Bronchial epithelial cell (primary cell): ENCODE measurements around the gene VPREB1. TPM values are rescaled to one million over a fixed set of nuclear protein-coding genes. Genes with fewer than 3 reads are reported as not detected.

Experiments
- DNase-seq: peaks from one replicate; pipeline ENCODE4 v3.0.0-alpha.2; 2010; ENCODE audit warnings: low read depth
- FAIRE-seq: peaks from 2 replicates; lab custom pipeline; 2011; peaks lifted over from hg19 to GRCh38; lab: Jason Lieb, UNC
- H3K27me3 ChIP-seq: 2 replicates; pipeline ENCODE4 v1.5.1; 2011; ENCODE audit warnings: low read length; ENCODE audit not compliant: control insufficient read depth, insufficient read depth
- H3K36me3 ChIP-seq: 2 replicates; pipeline ENCODE4 v1.5.1; 2011; ENCODE audit warnings: low read length; ENCODE audit not compliant: control insufficient read depth, insufficient read depth
- H3K4me3 ChIP-seq: 2 replicates; pipeline ENCODE4 v1.5.1; 2011; ENCODE audit warnings: mild to moderate bottlenecking, low read depth, low read length, control low read depth
- CTCF ChIP-seq: IDR thresholded peaks from 2 replicates; pipeline ENCODE4 v1.5.1; 2011; ENCODE audit warnings: mild to moderate bottlenecking, moderate library complexity, low read length, control low read depth, inconsistent platforms; ENCODE audit not compliant: insufficient read depth, severe bottlenecking
- total RNA-seq: library from RNA; depleted of rRNA; stranded (reverse); fragments of >200 nt; gene quantifications from 2 replicates; pipeline ENCODE4 v1.2.1, GENCODE V29; 2014

Gene VPREB1
- total RNA-seq, 1 donor from 2014 or later: not detected

GRCh38 chr22:22210889-22211833 is 33.4 kb upstream of the VPREB1 start:
- Histone ChIP-seq H3K4me3 (no peak overlapping the region), H3K36me3 (no peaks in the 10 kb centered on the region), H3K27me3 (no peaks in the 10 kb centered on the region)
- DNase-seq: no peak
- TF ChIP-seq CTCF: no peak
- FAIRE-seq: peak; percentile 73

- no peaks in the 10 kb centered on the region for H3K36me3 ChIP-seq
- no peak for TF ChIP-seq CTCF
Measured at GRCh38 chr22:22213231-22213630, 31.4 kb upstream of the VPREB1 start.

GRCh38 chr22:22214819-22215329 is 29.7 kb upstream of the VPREB1 start:
- no peak overlapping the region for H3K4me3 ChIP-seq
- H3K27me3 ChIP-seq: no peaks in the 10 kb centered on the region
- no peak for TF ChIP-seq CTCF
- no peaks in the 10 kb centered on the region for H3K36me3 ChIP-seq
- no peak for DNase-seq
- FAIRE-seq: no peak

More at GRCh38 chr22:22213231-22213630, 31.4 kb upstream of the VPREB1 start:
- FAIRE-seq (no peak), DNase-seq (no peak)
- H3K27me3 ChIP-seq: no peaks in the 10 kb centered on the region
- no peak overlapping the region for H3K4me3 ChIP-seq

- TF ChIP-seq CTCF: no peak
- DNase-seq: no peak
- no peaks in the 10 kb centered on the region for H3K36me3 ChIP-seq
- no peak for FAIRE-seq
- no peak overlapping the region for H3K4me3 ChIP-seq
- H3K27me3 ChIP-seq: no peaks in the 10 kb centered on the region
Measured at GRCh38 chr22:22215659-22216449, 28.7 kb upstream of the VPREB1 start.

- no peak overlapping the region for H3K4me3 ChIP-seq
- TF ChIP-seq CTCF: no peak
- H3K36me3 ChIP-seq: no peaks in the 10 kb centered on the region
- H3K27me3 ChIP-seq: no peaks in the 10 kb centered on the region
- DNase-seq (no peak), FAIRE-seq (no peak)
Measured at GRCh38 chr22:22216450-22216959, 28.1 kb upstream of the VPREB1 start.
